WI38 (cell line): ENCODE results near the gene FOXK1.
A peak's percentile ranks its signal among the peaks of the same experiment; 100 is the strongest.

Experiments
- H3K4me3 ChIP-seq: 2 replicates; pipeline ENCODE4 v1.5.1; 2011; ENCODE audit warnings: low read depth, mild to moderate bottlenecking, control low read depth, low read length
- TF ChIP-seq, protein P1 (sequence below): IDR thresholded peaks from 2 replicates; pipeline ENCODE4 v1.5.1; 2012; ENCODE audit warnings: low read depth, mild to moderate bottlenecking, control low read depth, low read length

FOXK1 gene

DNA sequence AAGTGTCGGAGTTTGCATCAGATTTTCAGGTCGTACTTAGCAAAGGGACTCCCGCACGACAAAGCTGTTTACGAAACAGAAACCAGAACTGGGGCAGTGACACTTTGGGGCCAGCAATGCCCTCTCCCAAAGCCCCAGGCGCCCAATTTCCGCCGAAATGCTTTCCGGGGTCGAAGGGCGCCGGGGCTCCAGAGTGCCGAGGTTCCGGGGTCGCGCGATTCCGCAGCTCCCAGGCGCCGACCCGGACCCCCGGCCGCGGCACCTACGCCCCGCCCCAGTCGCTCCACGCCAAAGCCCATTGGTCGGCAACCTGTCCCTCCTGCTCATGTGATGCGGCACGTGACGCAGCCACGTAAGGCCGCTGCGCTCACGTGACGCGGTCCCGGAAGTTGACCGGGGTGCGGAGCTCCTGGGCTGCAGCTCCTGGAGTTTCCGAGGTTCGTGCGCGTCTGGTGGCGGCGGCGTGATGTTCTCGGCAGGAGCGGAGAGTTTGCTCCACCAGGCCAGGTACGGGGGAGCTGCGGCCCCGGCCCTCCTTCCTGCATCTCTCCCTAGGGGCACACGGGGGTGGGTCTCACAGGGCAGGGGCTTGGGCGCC is 93.3 kb downstream of the FOXK1 start, which contains the start of gene AP5Z1:
Gene AP5Z1, plus strand, starts transcription at position 374 of the 598 bp plus-strand sequence. Its CDS starts 93 bp downstream, at position 467.
- TF ChIP-seq, protein P1, sequence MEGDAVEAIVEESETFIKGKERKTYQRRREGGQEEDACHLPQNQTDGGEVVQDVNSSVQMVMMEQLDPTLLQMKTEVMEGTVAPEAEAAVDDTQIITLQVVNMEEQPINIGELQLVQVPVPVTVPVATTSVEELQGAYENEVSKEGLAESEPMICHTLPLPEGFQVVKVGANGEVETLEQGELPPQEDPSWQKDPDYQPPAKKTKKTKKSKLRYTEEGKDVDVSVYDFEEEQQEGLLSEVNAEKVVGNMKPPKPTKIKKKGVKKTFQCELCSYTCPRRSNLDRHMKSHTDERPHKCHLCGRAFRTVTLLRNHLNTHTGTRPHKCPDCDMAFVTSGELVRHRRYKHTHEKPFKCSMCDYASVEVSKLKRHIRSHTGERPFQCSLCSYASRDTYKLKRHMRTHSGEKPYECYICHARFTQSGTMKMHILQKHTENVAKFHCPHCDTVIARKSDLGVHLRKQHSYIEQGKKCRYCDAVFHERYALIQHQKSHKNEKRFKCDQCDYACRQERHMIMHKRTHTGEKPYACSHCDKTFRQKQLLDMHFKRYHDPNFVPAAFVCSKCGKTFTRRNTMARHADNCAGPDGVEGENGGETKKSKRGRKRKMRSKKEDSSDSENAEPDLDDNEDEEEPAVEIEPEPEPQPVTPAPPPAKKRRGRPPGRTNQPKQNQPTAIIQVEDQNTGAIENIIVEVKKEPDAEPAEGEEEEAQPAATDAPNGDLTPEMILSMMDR: no peak
- H3K4me3 ChIP-seq: peak within 1 kb of the TSS; percentile 79

DNA sequence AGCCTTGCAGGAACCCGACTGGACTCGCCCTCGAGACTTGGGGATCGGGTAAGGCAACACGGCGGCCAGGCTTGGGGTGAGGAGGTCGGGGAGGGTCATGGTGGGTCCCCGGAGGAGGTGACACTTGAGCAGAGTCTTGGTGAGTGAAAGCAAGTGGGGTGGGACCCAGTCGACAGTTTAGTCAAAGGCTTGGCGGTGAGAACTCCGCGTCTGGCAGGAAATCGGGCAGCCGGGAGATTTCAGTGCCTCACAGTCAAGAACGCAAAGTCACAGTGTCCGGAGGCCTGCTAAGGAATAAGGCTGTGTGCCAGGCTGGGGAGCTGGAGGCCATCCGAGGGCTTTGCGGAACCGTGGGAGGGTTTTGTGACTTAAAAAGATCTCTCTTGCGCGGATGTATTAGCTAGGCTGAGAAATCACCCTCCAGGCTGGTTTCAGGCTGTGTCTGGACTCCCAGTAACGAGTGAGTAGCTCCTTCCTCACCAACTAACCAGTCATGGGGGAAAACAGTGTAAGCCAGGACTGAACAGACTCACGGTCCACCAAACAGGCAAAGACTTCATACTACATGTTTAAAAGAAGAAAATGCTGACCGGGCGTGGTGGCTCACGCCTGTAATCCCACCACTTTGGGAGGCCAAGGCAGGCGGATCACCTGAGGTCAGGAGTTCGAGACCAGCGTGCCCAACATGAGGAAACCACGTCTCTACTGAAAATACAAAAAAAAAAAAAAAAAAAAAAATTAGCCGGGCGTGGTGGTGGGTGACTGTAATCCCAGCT is 93.9 kb downstream of the FOXK1 start:
- peak overlapping the region; percentile 79 for H3K4me3 ChIP-seq
- TF ChIP-seq, protein P1: no peak

DNA sequence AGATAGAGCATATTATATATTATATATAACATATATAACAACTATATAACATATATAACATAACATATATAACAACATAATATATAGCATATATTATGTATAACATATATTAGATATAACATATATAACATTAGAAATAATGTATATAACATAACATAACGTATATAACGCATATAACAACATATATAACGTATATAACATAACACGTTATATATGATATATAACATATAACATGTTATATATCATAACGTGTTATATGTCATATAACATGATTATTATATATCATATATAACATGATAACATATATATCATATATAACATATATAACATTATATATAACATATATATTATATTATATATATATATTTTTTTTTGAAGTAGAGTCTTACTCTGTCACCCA is 97.0 kb downstream of the FOXK1 start:
- TF ChIP-seq, protein P1: no peak
- H3K4me3 ChIP-seq: no peak overlapping the region

DNA sequence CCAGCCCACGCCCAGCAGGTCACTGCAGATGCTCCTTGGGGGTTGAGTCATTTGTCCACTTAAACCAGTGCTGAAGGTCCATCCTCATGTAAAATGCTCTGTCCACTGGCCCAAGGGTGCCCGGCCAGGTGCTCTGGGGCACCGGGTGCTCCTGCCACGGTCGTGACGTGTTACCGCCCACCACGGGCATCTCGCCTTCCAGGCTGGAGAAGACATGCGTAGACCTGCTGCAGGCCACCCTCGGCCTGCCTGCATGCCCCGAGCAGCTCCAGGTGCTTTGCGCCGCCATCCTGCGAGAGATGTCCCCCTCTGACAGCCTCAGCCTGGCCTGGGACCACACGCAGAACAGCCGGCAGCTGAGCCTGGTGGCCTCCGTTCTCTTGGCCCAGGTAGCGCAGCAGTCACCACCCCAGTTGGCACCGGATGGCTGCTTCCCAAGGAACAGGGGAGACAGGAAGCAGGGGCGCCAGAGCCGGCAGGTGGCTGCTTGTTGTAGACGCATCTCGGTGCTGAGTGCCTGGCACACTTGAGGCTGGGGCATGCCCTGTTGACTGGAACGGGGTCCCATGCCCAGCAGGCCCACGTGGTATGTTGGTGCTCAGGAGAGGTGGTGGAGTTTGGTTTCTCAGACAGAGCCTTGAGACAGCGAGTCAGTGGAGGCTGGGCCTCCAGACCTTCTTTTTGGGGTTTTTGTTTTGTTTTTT is 99.4 kb downstream of the FOXK1 start:
- TF ChIP-seq, protein P1: no peak
- H3K4me3 ChIP-seq: no peak overlapping the region

DNA sequence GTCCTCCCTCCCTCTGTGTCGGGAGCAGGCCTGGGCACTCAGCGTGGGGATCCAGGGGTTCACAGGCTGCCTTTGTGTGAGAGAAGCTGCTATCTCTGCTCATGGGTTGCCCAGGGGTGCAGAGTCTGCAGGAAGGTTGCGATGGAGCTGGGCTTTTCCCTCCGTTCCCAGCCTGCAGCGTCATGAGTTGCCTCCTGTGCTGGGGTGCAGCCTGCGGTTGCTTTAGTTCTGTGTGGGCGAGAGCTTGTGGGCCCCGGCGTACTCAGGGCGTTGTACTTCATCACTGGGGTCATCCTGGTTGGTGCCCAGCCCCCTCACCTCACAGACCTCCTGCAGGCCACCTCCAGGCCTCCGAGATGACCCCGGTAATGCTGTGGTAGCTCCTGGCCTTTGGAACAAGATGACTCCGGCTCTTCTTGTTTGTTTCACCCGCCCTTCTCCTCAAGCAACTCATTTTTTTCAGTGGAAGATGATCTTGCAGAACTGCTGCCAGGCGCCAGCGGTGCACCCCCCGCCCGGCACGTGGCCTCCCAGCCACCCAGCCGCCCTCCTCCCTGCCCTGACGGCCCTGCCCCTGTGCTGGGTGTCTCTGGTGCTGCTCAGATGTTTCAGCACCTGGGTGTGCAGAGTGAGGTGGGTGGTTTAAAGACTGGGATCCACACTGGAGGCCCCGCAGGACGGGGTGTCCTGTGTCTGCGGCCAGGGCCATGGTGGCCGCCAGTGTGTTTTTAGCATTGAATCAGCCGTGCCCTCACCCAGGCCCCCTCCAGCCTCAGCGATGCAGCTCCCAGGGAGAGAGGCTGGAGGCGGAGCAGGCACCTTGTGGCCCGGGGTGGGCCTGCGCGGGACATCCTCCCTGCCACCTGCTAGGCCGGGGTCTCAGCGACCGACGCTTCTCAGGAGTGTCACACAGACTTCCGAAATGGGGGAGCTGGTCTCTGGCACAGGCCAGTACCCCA is 100.5 kb downstream of the FOXK1 start:
- no peak overlapping the region for H3K4me3 ChIP-seq
- TF ChIP-seq, protein P1: no peak

DNA sequence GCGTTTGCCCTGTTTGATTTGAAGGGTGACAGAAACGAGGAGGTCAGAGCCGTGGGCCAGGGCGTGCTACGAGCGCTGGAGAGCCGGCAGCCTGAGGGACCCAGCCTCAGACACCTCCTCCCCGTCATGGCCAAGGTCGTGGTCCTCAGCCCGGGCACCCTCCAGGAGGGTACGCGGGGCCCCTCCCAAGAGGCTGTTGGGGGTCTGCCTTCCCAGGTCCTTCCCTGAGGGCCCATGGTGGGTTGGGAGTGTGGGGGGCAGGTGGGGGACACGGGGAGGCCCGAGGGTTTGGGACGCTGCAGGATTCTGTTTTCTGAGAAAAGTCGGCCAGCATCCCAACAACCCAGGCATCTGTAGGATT is 101.2 kb downstream of the FOXK1 start:
- no peak overlapping the region for H3K4me3 ChIP-seq
- TF ChIP-seq, protein P1: no peak
